Stimulated activated naive CD8-positive, alpha-beta T cell treated with anti-CD3 and anti-CD28 coated beads, Interleukin-15, Interleukin-2, amounts not matched to agents 100 U/mL and 50 U/mL, for 24 hours (primary cell): ENCODE results near the gene KIAA0232.

Experiments
- ATAC-seq: fragments of 150-1000 bp; cut with Tn5 transposase; one replicate; pipeline ENCODE4 v1.10.0; 2021
- DNase-seq: peaks from one replicate; pipeline ENCODE4 v3.0.0; 2021

KIAA0232 gene

DNA sequence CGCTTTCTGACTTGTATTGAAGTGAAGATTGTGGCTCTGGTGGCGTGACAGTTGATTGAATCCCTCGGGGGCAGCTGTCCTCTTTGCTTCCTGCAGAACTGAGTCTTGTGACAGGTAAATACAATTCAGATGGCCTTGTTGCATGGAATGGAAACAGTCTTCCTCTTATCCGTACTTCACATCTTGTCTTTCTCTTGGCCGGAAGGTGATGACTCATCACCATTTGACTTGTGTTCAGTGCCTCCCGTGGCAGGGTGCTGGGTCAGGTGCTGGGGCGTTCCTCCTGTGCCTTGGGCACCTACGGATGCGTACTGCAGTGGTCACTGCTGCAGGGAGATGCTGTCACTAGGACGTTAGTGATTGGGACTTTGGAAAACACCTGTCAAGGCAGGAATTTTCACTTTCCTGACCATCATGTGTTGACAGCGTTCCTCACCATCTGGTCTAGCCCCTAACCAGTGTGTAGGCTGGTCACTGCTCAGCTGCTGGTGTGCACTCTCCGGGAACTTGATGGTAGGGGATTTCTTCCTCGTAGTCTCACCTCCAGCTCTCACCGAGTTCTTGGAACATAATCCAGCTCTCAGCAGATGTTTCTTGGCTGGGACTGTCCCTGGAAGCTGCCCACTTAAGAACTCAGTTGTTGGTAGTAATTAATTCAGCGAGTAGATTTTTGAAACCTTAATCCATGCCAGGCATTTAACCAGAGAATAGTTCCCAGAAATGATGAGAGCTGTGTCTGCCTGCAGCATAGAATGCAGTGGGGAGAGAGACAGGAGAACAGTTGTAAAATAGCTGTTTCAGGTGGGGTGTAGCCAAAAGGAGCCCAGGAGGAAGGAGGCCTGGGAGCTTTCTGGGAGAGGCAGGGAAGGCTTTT lies 134.3 kb downstream of the KIAA0232 start:
- peak; percentile 57 for DNase-seq
- ATAC-seq = peak; percentile 87

DNA sequence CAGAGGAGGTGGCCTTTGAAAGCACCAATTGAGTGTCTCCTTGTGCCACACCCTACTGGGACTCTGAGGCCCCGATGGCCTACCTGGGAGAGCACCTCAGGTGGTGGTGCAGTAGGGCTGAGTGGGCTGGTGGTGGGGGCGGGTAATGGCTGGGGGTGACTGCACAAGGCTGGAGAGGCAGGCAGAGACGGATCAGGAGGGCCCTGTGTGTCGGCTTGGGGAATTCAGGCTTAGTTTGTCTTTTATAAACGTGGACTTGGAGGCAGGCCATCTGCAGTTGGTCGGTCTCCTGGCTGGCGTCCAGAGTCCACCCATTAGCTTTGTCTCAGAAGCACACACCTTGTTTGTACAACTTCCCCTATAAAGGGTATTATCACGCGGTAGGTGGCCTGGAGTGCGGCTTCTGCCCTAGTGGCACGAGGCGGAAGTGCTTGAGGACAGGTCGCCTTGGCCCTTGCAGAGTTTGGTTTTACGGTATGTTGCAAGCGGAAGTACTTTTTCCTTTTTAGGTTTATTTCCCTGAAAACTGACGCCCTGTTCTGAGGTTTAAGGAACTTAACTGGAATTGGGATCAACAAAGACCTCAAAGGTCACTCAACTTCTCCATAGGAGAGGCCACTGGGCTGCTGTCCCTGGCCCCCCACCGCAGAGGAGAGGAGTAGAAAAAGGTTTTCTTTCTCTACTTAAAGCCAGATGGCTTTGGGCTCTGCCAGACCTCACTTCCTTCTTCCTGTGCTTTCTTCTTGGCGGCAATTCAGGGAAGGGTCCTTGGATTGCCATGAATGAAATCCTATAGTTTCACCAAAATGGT lies 135.1 kb downstream of the KIAA0232 start:
- peak; percentile 58 for DNase-seq

DNA sequence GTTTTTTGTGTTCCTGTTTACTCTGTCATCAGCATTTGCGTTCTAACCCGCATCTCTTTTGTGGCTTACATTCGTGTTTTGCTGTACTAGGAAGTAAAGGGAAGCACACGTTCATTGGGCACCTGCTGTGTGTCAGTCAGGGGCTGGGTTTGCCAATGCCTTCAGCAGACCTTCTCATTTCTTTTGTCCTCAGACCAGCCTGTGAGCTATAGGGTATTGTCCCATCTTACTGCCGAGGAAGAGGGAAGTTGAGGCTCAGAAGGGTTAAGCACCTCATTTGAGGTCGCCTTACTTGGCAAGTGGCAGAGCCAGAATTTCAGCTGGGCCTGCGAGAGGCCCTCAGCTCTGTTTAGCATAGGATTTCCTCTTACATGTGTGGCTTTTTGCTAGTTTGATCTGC lies 135.8 kb downstream of the KIAA0232 start:
- DNase-seq = no peak
- ATAC-seq = no peak

More for the DNA sequence above, 135.1 kb downstream of the KIAA0232 start:
- ATAC-seq = peak; percentile 53

DNA sequence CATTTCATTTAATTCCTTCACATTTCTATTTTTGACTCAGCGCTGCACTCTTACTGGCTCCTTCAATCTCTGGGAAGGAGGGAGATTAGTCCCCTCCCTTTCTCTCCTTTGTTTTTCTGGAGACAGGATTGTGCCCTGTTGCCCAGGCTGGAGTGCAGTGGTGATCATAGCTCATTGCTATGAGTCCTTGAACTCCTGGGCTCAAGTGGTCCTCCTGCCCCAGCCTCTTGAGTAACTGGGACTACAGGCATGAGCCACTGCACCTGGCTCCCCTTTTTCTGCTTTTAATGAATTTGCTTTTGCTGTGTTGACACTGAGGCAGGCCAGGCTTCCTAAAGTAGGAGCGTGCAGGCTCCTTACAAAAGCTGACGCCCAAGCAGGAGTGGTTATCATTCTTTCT lies 137.6 kb downstream of the KIAA0232 start:
- ATAC-seq = no peak
- no peak for DNase-seq

DNA sequence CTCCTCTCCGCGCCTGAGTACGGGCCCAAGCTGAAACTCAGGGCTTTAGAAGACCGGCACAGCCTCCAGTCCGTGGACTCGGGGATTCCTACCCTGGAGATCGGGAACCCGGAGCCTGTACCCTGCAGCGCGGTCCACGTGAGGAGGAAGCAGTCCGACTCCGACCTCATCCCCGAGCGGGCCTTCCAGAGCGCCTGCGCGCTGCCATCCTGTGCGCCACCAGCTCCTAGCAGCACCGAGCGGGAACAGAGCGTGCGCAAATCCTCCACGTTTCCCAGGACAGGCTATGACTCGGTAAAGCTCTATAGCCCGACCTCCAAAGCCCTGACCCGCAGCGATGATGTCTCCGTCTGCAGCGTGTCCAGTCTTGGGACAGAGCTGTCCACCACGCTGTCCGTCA lies 141.0 kb downstream of the KIAA0232 start:
- DNase-seq = no peak
- no peak for ATAC-seq

DNA sequence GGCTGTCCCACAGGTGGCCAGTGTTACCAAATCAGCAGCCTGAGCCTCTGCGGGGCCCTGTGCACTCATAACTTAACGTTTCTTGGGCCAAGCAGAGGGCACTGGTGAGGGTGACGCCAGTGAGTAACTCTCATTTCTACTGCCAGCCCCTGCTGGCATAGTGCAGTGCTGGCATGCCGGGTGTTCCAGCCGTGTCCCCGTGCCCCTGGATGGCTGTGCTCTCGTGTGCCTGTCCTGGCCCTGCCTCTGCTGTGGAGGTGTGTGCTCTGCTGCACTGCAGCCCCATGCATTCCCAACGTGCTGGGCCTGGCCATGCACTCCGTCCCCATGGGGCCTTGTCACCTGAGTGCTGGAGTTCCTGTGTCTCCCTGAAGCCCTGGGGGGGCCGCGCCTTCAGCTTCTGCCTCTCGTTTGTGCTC lies 141.8 kb downstream of the KIAA0232 start:
- no peak for DNase-seq
- no peak for ATAC-seq

DNA sequence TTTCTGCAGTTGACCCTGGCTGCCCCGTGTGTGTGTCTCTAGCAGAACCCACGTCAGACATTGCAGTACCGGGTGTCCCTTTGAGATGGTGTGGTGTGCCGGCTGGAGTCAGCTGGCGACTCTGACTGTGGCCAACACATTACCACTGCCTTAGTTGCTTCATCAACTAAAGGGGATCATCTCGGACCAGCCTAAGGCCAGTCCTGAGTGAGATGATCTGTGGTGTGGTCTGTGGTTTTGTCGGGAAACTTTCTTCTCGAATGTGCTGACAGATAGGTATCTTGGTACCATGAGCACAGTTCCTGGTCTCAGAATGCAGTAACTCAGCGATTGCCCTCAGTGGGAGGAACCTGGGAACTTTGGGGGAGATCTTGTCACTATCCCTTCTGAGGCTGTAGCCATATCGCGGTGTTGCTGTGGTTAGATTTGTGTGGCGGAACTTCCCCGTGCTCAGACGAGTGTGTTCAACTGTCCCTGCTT lies 142.9 kb downstream of the KIAA0232 start:
- ATAC-seq (peak; percentile 47), DNase-seq (peak; percentile 31)

DNA sequence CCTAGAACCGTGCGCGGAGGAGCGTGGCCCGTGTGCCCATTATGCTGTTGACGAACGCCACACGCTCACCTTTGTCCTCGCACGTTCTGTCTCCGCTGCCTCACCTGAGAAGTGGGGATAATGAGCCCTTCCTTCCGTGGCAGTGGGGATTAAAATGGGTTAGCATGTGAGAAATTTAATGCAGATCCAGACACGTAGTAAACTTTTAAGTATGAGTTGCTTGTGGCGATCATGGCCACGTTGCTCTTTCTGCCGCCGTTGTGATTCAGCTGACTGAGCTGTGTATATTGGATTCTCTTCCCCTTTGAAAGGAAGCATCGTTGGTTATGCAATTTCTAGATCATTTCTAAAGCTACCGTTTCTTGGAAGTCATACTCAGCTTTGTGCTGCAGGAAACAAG lies 143.6 kb downstream of the KIAA0232 start:
- ATAC-seq (no peak), DNase-seq (no peak)

DNA sequence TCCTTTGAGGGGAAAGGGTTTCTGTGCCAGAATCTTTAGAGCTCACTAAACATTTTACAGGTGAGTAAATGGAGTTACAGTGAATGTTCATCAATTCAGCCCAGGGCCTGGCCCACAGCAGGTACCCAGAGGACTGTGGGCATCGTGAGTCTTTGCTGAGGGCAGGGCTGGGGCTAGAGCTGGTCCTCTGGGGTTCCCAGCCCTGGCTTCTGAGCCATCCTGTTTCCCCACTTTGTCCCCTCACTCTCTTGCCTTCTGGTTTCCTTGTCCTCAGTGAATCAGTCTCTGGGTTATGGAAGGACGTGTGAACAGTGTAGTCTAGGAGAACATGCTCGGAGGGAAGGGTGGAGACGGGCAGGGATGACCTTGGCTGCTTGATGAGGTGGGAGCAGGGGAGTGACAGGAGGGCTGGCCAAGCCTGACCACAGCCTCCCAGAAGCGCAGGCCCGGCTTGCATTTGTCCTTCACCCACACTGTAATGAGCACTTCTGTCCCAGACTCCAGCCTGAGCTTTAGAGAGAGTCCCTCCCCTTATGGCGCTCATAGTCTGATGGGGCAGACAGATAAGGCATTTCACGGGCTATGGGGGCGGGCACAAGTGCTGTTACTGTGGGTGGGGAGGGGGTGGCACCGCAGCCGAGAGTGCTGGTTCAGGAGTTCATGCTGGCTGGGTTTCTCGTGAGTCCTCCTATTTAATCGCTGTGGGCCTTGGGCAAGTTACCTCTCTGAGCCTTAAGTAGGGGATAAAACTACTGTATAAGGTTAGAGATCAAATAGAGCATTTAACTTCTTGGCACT lies 144.4 kb downstream of the KIAA0232 start:
- ATAC-seq (peak; percentile 60), DNase-seq (peak; percentile 38)

DNA sequence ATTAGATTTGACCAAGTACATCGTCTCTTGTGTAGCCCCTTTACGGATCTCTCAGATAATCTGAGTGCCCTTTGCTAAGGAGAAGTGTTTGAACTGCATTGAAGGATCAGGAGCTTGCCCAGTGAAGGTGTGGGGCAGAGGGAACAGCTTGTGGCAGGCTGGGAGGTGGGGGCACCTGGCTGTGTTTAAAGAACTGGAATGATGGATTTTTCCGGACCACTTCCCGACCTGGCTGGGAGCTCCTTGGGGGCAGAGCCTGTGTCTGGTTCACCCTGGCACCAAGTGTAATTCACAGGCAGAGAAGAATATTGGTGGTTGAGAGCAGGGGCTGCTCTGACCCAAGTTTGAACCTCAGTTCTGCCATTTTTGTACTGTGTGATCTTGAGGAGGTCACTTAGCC lies 145.6 kb downstream of the KIAA0232 start:
- DNase-seq (no peak), ATAC-seq (no peak)

DNA sequence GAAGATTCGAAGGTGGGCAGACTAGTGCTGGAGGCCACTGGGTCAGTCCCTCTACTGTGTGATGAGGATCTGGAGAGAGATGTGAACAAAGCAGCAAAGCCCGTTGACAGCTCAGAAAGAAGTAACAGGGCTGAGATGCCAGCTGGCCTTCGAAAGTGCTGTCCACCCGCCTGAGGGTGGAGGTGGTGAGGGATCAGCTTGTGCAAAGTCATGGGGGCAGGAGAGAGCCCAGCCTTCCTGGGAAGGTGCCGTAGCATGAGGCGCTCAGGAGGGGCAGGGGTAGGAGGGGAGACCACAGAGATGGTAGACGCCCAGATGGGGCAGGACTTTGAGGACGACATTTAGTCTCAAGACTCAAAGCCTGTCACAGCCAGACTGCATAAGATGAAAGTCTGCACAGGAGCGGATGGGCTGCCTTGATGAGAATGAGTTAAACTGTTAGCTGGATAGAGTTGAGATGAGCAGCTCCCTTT lies 146.8 kb downstream of the KIAA0232 start:
- ATAC-seq (no peak), DNase-seq (no peak)

DNA sequence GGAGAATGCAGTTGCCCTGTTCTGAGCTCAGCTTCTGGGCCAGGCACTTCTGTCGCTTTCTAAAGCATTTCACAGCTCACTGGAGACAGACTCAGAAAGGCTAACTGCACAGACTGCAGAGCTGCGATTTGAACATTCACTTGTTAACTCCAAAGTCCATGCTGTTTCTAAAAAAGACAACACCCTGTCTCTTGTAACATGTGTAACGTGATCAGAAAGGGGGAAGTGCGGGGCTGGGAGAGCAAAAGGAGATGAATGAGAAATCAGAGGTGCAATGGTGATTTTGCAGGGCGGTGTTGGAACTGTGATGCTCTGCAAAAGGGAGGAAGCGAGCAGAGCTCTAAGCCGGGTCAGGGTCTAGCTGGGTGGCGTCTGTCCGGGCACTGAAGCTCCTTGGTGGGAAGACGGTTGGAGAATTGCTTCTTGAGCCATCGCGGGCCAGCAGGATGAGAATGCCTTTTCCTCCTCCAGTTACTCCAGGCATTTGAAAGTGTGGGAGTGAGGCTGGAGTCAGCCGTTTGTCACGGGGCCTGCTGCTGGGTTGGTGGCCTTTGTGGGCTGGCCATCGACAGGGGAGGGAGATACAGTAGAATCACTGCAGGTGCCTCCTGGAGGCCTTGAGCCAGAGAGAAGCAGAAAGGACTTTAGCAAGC lies 147.4 kb downstream of the KIAA0232 start:
- ATAC-seq (no peak), DNase-seq (no peak)

DNA sequence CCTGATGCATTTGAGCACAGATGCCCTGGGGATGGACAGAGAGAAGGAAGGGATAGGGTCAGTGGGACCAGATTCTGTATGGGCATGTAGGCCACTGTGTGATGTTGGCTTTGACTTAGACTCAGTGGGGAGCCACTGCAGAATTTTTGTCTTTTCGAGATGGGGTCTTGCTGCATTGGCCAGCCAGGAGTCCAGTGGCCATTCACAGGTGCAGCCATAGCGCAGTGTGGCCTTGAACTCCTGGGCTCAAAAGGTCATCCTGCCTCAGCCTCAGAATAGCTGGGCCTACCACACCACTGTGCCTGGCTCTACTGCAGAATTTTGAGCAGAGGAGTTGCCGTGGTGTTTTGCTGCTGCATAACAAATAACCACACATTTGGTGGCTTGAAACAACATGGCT lies 149.9 kb downstream of the KIAA0232 start:
- DNase-seq (no peak), ATAC-seq (no peak)

DNA sequence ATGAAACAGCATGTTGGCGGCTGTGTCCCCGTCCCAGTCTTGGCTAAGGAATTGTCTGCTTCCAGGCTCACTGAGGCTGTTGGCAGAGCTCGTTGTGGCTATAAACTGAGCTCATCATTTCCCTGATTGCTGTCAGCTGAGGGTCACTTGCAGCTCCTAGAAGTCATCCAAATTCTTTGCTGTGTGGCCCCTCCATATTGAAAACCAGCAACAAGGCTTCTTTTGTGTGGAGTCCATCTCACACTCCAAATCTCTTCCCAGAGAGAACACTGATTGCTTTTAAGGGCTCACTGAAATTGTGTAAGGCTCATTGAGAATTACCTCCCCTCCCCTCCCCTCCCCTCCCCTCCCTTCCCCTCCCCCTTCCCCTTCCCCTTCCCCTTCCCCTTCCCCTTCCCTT lies 150.4 kb downstream of the KIAA0232 start:
- DNase-seq = no peak
- no peak for ATAC-seq
